Gastrocnemius medialis (tissue), 4 donors: ENCODE data around the gene CDR2.

ENCODE experiments used
- POLR2A ChIP-seq, 2 donors: fragments of 450-650 bp; IDR thresholded peaks; one replicate each; pipeline ENCODE4 v1.6.1; 2017; ENCODE audit warnings: antibody characterized with exemption in 2 of 2, mild to moderate bottlenecking in 2 of 2, moderate library complexity in 2 of 2
- TF ChIP-seq, protein P1 (sequence below), 5 experiments: fragments of 450-650 bp in 3 of 5; fragments of 200-600 bp in 2 of 5; sonication (generic) in 2 of 5; IDR thresholded peaks in 4 of 5; conservative IDR thresholded peaks in 1 of 5; 1 replicate in 4 of 5; 2 replicates in 1 of 5; pipeline ENCODE4 v1.5.1; 2016 to 2019; ENCODE audit warnings: antibody characterized with exemption in 5 of 5, mild to moderate bottlenecking in 3 of 5, moderate library complexity in 3 of 5

DNA sequence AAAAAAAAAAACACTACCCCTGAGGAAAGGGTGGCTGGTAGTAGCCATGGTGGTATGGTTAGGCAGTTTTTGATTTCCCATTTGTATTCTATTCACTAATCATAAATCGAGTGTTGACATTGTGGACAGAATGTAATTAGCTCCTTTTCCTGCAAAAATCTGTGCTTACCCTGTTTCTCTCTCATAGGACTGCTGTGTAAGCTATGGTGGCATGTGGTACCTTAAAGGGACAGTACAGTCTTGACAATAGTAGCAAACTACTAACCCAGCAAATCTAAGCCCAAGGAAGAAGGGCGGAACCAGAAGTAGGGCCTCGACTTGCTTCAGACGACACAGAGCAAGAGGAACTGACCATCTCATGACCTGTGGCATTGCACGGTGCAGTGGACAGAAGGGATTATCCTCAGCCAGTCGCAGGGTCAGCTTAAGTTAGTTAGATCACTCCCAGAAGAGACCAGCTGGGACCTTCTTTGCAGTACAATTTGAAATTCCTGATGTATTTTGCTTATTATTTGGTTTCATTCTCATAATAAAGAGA, 40.9 kb downstream of the CDR2 start:
- TF ChIP-seq POLR2A (IDR thresholded peaks at IDR 0.05) = no peak
- TF ChIP-seq, protein P1, sequence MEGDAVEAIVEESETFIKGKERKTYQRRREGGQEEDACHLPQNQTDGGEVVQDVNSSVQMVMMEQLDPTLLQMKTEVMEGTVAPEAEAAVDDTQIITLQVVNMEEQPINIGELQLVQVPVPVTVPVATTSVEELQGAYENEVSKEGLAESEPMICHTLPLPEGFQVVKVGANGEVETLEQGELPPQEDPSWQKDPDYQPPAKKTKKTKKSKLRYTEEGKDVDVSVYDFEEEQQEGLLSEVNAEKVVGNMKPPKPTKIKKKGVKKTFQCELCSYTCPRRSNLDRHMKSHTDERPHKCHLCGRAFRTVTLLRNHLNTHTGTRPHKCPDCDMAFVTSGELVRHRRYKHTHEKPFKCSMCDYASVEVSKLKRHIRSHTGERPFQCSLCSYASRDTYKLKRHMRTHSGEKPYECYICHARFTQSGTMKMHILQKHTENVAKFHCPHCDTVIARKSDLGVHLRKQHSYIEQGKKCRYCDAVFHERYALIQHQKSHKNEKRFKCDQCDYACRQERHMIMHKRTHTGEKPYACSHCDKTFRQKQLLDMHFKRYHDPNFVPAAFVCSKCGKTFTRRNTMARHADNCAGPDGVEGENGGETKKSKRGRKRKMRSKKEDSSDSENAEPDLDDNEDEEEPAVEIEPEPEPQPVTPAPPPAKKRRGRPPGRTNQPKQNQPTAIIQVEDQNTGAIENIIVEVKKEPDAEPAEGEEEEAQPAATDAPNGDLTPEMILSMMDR (IDR thresholded peaks at IDR 0.05 in 4 of 5, conservative IDR thresholded peaks at IDR 0.05 in 1 of 5) = no peak
